PC-3 (cell line): ENCODE results near the gene NCAPH2. TPM values are rescaled to one million over a fixed set of nuclear protein-coding genes. Genes with fewer than 3 reads are reported as not detected.

Experiments used
- ATAC-seq: fragments of 200-7000 bp; cut with Tn5 transposase; 2 replicates; pipeline ENCODE4 v1.9.1; 2020; ENCODE audit warnings: mild to moderate bottlenecking, moderate library complexity
- BruUV-seq: library from RNA; stranded (reverse); fragments of 400-500 nt; replicated peaks from 2 replicates; lab custom pipeline; 2021; lab: Mats Ljungman, UMichigan
- CTCF ChIA-PET: fragments of 300-600 bp; sonication (Branson Sonifier 250); formaldehyde crosslinking; loops from one replicate; lab custom pipeline; 2022; ENCODE audit warnings: antibody characterized with exemption; lab: Charles Lee
- POLR2A ChIA-PET: fragments of 300-600 bp; sonication (Branson Sonifier 250); formaldehyde crosslinking; loops from one replicate; lab custom pipeline; 2022; ENCODE audit warnings: antibody characterized with exemption; ENCODE audit not compliant: unreplicated experiment; lab: Charles Lee
- DNase-seq: peaks from one replicate; pipeline ENCODE4 v3.0.0-alpha.2; 2015
- H2AFZ ChIP-seq: fragments of 300-600 bp; sonication (generic); 2 replicates; pipeline ENCODE4 v1.6.0; 2016; ENCODE audit warnings: antibody characterized with exemption, low read length
- H3F3A ChIP-seq: fragments of 300-600 bp; sonication (generic); one replicate; pipeline ENCODE4 v1.6.0; 2017; ENCODE audit warnings: antibody characterized with exemption, low read length, control low read depth, mild to moderate bottlenecking; ENCODE audit not compliant: unreplicated experiment
- H3K27ac ChIP-seq: fragments of 300-600 bp; sonication (generic); 2 replicates; pipeline ENCODE4 v1.5.1; 2016; ENCODE audit warnings: mild to moderate bottlenecking, low read length
- H3K27me3 ChIP-seq: fragments of 300-600 bp; sonication (generic); 2 replicates; pipeline ENCODE4 v1.6.1; 2016; ENCODE audit warnings: low read length, mixed read lengths
- H3K36me3 ChIP-seq: fragments of 300-600 bp; sonication (generic); 2 replicates; pipeline ENCODE4 v1.6.1; 2016; ENCODE audit warnings: low read depth, mixed run types, low read length, mixed read lengths
- H3K4me1 ChIP-seq: fragments of 300-600 bp; sonication (generic); 2 replicates; pipeline ENCODE4 v1.5.1; 2016; ENCODE audit warnings: low read length; ENCODE audit not compliant: insufficient read depth
- H3K4me2 ChIP-seq: fragments of 300-600 bp; sonication (generic); 2 replicates; pipeline ENCODE4 v1.6.0; 2016; ENCODE audit warnings: low read length
- H3K4me3 ChIP-seq: fragments of 300-600 bp; sonication (generic); 2 replicates; pipeline ENCODE4 v1.5.1; 2016; ENCODE audit warnings: mild to moderate bottlenecking, low read length, mixed read lengths
- H3K79me2 ChIP-seq: fragments of 300-600 bp; sonication (generic); 2 replicates; pipeline ENCODE4 v1.6.1; 2017; ENCODE audit warnings: low read length, mixed read lengths
- H3K9ac ChIP-seq: fragments of 300-600 bp; sonication (generic); 2 replicates; pipeline ENCODE4 v1.6.0; 2016; ENCODE audit warnings: mild to moderate bottlenecking, low read length
- H3K9me2 ChIP-seq: fragments of 300-600 bp; sonication (generic); replicated peaks from 2 replicates; pipeline ENCODE4 v1.6.1; 2016; ENCODE audit warnings: mixed run types, low read length, mixed read lengths
- H3K9me3 ChIP-seq: fragments of 300-600 bp; sonication (generic); 2 replicates; pipeline ENCODE4 v1.6.1; 2016; ENCODE audit warnings: low read length, mixed read lengths
- H4K20me1 ChIP-seq: fragments of 300-600 bp; sonication (generic); 2 replicates; pipeline ENCODE4 v1.6.1; 2016; ENCODE audit warnings: low read length, mixed read lengths
- CTCF ChIP-seq: fragments of 300-600 bp; sonication (generic); conservative IDR thresholded peaks from 2 replicates; pipeline ENCODE4 v1.5.1; 2017; ENCODE audit warnings: antibody characterized with exemption, low read depth, mild to moderate bottlenecking, low read length
- EZH2 ChIP-seq: fragments of 300-600 bp; sonication (generic); IDR thresholded peaks from one replicate; pipeline ENCODE4 v1.6.1; 2017; ENCODE audit warnings: antibody characterized with exemption, mild to moderate bottlenecking, low read length; ENCODE audit not compliant: unreplicated experiment
- EZH2phosphoT487 ChIP-seq: fragments of 300-600 bp; sonication (generic); IDR thresholded peaks from 2 replicates; pipeline ENCODE4 v1.6.1; 2018; ENCODE audit warnings: mild to moderate bottlenecking, antibody characterized with exemption, low read length, borderline replicate concordance
- intact Hi-C: fragments of 100-400 bp; cut with micrococcal nuclease; formaldehyde crosslinking; loops from 2 replicates; pipeline ENCODE4 v1.9.0; 2023
- total RNA-seq: library from RNA; depleted of rRNA; stranded (reverse); fragments of >200 nt; gene quantifications from 2 replicates; pipeline ENCODE4 v1.2.3, GENCODE V29; 2014

NCAPH2 gene
- total RNA-seq, 1 experiment from 2014 or later, result 75.4 TPM

GRCh38 chr22:50570861-50571260 is 62.8 kb downstream of the NCAPH2 start:
- H3K27me3 ChIP-seq, result no peaks in the 10 kb centered on the region
- no peaks in the 10 kb centered on the region for H3K79me2 ChIP-seq
- ChIA-PET CTCF (no interaction called here), POLR2A (no interaction called here)
- ATAC-seq (no peak), DNase-seq (no peak)
- no peaks in the 10 kb centered on the region for H3K4me1 ChIP-seq
- H3F3A ChIP-seq, result no peaks in the 10 kb centered on the region
- no peak overlapping the region for H2AFZ ChIP-seq
- no peak overlapping the region for H3K4me2 ChIP-seq
- H3K9ac ChIP-seq, result no peak overlapping the region
- no TSS peak for BruUV-seq
- H4K20me1 ChIP-seq, result no peaks in the 10 kb centered on the region
- no peaks in the 10 kb centered on the region for H3K9me2 ChIP-seq
- no peak overlapping the region for H3K4me3 ChIP-seq
- H3K36me3 ChIP-seq, result no peaks in the 10 kb centered on the region
- no peak for TF ChIP-seq EZH2phosphoT487
- H3K9me3 ChIP-seq, result no peaks in the 10 kb centered on the region
- intact Hi-C loops, result no loop called here
- H3K27ac ChIP-seq, result no peak overlapping the region

- TF ChIP-seq EZH2phosphoT487, result no peak
- TF ChIP-seq EZH2, result no peak
- no peak for TF ChIP-seq CTCF
- Histone ChIP-seq H3K36me3 (no peaks in the 10 kb centered on the region), H3K9me2 (no peaks in the 10 kb centered on the region), H3K27ac (no peak overlapping the region), H4K20me1 (no peaks in the 10 kb centered on the region), H3K9ac (no peak overlapping the region), H2AFZ (no peak overlapping the region), H3K9me3 (no peaks in the 10 kb centered on the region), H3K4me3 (no peak overlapping the region), H3F3A (no peaks in the 10 kb centered on the region), H3K4me2 (no peak overlapping the region), H3K4me1 (no peaks in the 10 kb centered on the region), H3K27me3 (no peaks in the 10 kb centered on the region), H3K79me2 (no peaks in the 10 kb centered on the region)
- no peak for DNase-seq
- CTCF ChIA-PET, result no interaction called here
- ATAC-seq, result no peak
- intact Hi-C loops, result no loop called here
- BruUV-seq, result no TSS peak
- POLR2A ChIA-PET, result no interaction called here
Observed at GRCh38 chr22:50571264-50572175, 63.5 kb downstream of the NCAPH2 start.

DNA sequence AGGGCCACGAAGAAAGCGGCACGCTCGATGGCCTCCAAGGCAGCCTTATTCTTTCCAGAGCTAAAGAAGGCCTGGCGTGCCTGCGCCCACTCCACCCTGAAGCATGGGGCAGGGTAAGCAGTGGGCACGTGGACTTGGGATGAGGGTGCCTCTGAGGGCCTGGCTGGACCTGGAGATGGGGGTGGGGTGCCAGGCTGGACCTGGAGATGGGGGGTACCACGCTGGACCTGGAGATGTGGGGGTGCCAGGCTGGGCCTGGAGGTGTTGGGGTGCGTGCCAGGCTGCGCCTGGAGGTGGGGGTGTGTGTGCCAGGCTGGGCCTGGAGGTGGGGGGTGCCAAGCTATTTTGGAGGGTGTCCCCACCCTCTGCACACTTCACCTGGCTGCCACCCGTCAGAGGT is 64.9 kb downstream of the NCAPH2 start:
- intact Hi-C loops, result no loop called here
- H3K36me3 ChIP-seq, result no peaks in the 10 kb centered on the region
- H3K79me2 ChIP-seq, result no peaks in the 10 kb centered on the region
- no peaks in the 10 kb centered on the region for H3K27me3 ChIP-seq
- H3K4me3 ChIP-seq, result no peak overlapping the region
- POLR2A ChIA-PET, result no interaction called here
- H3K9me2 ChIP-seq, result no peaks in the 10 kb centered on the region
- no peak overlapping the region for H2AFZ ChIP-seq
- no peaks in the 10 kb centered on the region for H3F3A ChIP-seq
- BruUV-seq, result no TSS peak
- H3K4me1 ChIP-seq, result no peaks in the 10 kb centered on the region
- H3K9ac ChIP-seq, result no peak overlapping the region
- H4K20me1 ChIP-seq, result no peaks in the 10 kb centered on the region
- ATAC-seq (no peak), DNase-seq (no peak)
- no peak overlapping the region for H3K4me2 ChIP-seq
- CTCF ChIA-PET, result no interaction called here
- H3K9me3 ChIP-seq, result no peaks in the 10 kb centered on the region
- no peak overlapping the region for H3K27ac ChIP-seq
- TF ChIP-seq EZH2, result no peak
- no peak for TF ChIP-seq CTCF
- no peak for TF ChIP-seq EZH2phosphoT487
